ENCODE measurements around the gene TMC3.

Gene TMC3

GRCh38 chr15:81301815-81302399, 72.1 kb downstream of the TMC3 start:
- TF ChIP-seq, protein P1, sequence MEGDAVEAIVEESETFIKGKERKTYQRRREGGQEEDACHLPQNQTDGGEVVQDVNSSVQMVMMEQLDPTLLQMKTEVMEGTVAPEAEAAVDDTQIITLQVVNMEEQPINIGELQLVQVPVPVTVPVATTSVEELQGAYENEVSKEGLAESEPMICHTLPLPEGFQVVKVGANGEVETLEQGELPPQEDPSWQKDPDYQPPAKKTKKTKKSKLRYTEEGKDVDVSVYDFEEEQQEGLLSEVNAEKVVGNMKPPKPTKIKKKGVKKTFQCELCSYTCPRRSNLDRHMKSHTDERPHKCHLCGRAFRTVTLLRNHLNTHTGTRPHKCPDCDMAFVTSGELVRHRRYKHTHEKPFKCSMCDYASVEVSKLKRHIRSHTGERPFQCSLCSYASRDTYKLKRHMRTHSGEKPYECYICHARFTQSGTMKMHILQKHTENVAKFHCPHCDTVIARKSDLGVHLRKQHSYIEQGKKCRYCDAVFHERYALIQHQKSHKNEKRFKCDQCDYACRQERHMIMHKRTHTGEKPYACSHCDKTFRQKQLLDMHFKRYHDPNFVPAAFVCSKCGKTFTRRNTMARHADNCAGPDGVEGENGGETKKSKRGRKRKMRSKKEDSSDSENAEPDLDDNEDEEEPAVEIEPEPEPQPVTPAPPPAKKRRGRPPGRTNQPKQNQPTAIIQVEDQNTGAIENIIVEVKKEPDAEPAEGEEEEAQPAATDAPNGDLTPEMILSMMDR (IDR thresholded peaks at IDR 0.05): no peak
- Mint-ChIP-seq H3K27me3 (ENCODE audit: low read depth, poor library complexity) (peaks cover 23% of the 10 kb centered on the region), H3K4me3 (no peak overlapping the region), H3K4me1 (peaks cover 28% of the 10 kb centered on the region), H3K36me3 (ENCODE audit: low read depth) (no peaks in the 10 kb centered on the region), H3K27ac (no peak overlapping the region), H3K9me3 (no peaks in the 10 kb centered on the region)
- no peak for DNase-seq

- Mint-ChIP-seq H3K4me1 (peaks cover 28% of the 10 kb centered on the region), H3K27me3 (ENCODE audit: low read depth, poor library complexity) (peaks cover 19% of the 10 kb centered on the region), H3K36me3 (ENCODE audit: low read depth) (no peaks in the 10 kb centered on the region), H3K27ac (no peak overlapping the region), H3K9me3 (no peaks in the 10 kb centered on the region), H3K4me3 (no peak overlapping the region)
- TF ChIP-seq, protein P1 (IDR thresholded peaks at IDR 0.05): no peak
- DNase-seq: no peak
These were observed 72.6 kb downstream of the TMC3 start for GRCh38 chr15:81301385-81301784.

DNA sequence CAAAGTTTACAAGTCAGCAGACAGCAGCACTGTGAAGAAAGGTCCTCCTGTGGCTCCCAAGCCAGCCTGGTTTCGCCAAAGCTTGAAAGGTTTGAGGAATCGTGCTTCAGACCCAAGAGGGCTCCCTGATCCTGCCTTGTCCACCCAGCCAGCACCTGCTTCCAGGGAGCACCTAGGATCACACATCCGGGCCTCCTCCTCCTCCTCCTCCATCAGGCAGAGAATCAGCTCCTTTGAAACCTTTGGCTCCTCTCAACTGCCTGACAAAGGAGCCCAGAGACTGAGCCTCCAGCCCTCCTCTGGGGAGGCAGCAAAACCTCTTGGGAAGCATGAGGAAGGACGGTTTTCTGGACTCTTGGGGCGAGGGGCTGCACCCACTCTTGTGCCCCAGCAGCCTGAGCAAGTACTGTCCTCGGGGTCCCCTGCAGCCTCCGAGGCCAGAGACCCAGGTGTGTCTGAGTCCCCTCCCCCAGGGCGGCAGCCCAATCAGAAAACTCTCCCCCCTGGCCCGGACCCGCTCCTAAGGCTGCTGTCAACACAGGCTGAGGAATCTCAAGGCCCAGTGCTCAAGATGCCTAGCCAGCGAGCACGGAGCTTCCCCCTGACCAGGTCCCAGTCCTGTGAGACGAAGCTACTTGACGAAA, 74.3 kb downstream of the TMC3 start:
- Mint-ChIP-seq H3K27me3 (ENCODE audit: low read depth, poor library complexity) (peaks cover 17% of the 10 kb centered on the region), H3K4me3 (no peak overlapping the region), H3K36me3 (ENCODE audit: low read depth) (no peaks in the 10 kb centered on the region), H3K27ac (no peak overlapping the region), H3K4me1 (peaks cover 33% of the 10 kb centered on the region), H3K9me3 (no peaks in the 10 kb centered on the region)
- TF ChIP-seq, protein P1 (IDR thresholded peaks at IDR 0.05): no peak
- no peak for DNase-seq

DNA sequence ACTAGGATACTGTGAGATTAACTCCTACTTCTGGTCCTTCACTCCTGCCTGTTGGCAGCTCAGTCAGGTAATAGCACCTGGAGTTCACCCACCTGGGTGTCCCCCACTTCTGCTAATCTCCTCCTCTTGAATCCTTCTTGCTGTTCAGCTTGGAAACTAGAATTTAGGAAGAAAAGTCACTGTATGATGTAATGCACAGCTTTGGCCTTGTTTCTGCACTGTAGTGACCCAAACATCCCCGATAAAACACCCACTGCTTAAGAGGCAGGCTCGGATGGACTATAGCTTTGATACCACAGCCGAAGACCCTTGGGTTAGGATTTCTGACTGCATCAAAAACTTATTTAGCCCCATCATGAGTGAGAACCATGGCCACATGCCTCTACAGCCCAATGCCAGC, 74.9 kb downstream of the TMC3 start:
- H3K27ac Mint-ChIP-seq: no peak overlapping the region
- peaks cover 34% of the 10 kb centered on the region for H3K4me1 Mint-ChIP-seq
- TF ChIP-seq, protein P1 (IDR thresholded peaks at IDR 0.05): no peak
- no peak overlapping the region for H3K4me3 Mint-ChIP-seq
- peaks cover 15% of the 10 kb centered on the region for H3K27me3 Mint-ChIP-seq (ENCODE audit: low read depth, poor library complexity)
- no peaks in the 10 kb centered on the region for H3K9me3 Mint-ChIP-seq
- no peak for DNase-seq
- H3K36me3 Mint-ChIP-seq (ENCODE audit: low read depth): no peaks in the 10 kb centered on the region

DNA sequence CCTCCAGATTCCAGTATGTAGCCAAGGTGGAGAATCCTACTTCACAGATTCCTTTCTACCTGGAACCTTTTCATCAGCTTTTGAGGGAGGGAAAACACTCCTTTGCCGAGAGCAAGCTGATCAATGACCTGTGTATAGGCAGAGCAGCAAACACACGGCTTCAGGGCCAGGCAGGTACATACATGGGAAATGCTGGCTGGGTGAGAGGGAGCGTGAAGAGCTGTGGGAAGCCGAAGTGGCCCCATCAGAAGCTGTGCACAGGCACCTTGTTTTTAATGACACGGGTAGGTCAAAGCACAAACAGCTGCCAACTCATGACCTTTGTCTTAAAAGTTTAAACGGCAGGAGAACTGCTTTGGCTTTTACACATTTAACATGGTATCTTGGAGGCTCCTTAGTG, 75.4 kb downstream of the TMC3 start:
- Mint-ChIP-seq H3K27me3 (ENCODE audit: low read depth, poor library complexity) (peaks cover 19% of the 10 kb centered on the region), H3K4me3 (no peak overlapping the region), H3K27ac (no peak overlapping the region), H3K9me3 (no peaks in the 10 kb centered on the region), H3K36me3 (ENCODE audit: low read depth) (no peaks in the 10 kb centered on the region), H3K4me1 (peaks cover 34% of the 10 kb centered on the region)
- TF ChIP-seq, protein P1 (IDR thresholded peaks at IDR 0.05): no peak
- DNase-seq: no peak
